GM12872 (cell line): ENCODE results near the gene XYLT1.

Experiments
- CTCF ChIP-seq: IDR thresholded peaks from 3 replicates; pipeline ENCODE4 v1.5.1; 2011; ENCODE audit warnings: low read depth, mild to moderate bottlenecking, low read length, moderate library complexity; ENCODE audit not compliant: insufficient read depth

The XYLT1 gene

GRCh38 chr16:17412221-17412620 is 58.5 kb downstream of the XYLT1 start:
- TF ChIP-seq CTCF: no peak

GRCh38 chr16:17411263-17411662 is 59.5 kb downstream of the XYLT1 start:
- no peak for TF ChIP-seq CTCF

GRCh38 chr16:17409894-17410293 is 60.9 kb downstream of the XYLT1 start:
- no peak for TF ChIP-seq CTCF

- no peak for TF ChIP-seq CTCF
Observed at GRCh38 chr16:17408955-17409441, 61.8 kb downstream of the XYLT1 start.

GRCh38 chr16:17408296-17408695 is 62.5 kb downstream of the XYLT1 start:
- no peak for TF ChIP-seq CTCF

GRCh38 chr16:17407321-17407720 is 63.4 kb downstream of the XYLT1 start:
- no peak for TF ChIP-seq CTCF

GRCh38 chr16:17404941-17405689 is 65.6 kb downstream of the XYLT1 start:
- no peak for TF ChIP-seq CTCF
